K562 (cell line): ENCODE results near the gene LIPN. TPM values are rescaled to one million over a fixed set of nuclear protein-coding genes. Genes with fewer than 3 reads are reported as not detected.

Source experiments
- ATAC-seq: fragments of 200-7000 bp; cut with Tn5 transposase; 3 replicates; pipeline ENCODE4 v1.9.1; 2020; ENCODE audit warnings: moderate library complexity
- BruUV-seq: library from RNA; stranded (reverse); fragments of 400-500 nt; replicated peaks from 2 replicates; lab custom pipeline; 2021; lab: Mats Ljungman, UMichigan
- CTCF ChIA-PET: fragments of 300-600 bp; formaldehyde crosslinking; extraction: SDS; loops from one replicate; lab custom pipeline; 2021; ENCODE audit warnings: low intra/inter-chr PET ratio; lab: Yijun Ruan, JAX
- POLR2A ChIA-PET: fragments of 300-600, 350-650 bp; sonication (Branson Sonifier 250); formaldehyde crosslinking; extraction: SDS; loops from one replicate; lab custom pipeline; 2021; ENCODE audit warnings: antibody characterized with exemption, inconsistent platforms; lab: Yijun Ruan, JAX
- DNase-seq, 4 experiments: peaks; one replicate each; pipeline versions ENCODE4 v3.0.0 to v3.0.0-alpha.2; 2011 to 2018; ENCODE audit warnings: low spot score in 3 of 4, mixed read lengths in 3 of 4; ENCODE audit errors: extremely low read depth in 1 of 4
- FAIRE-seq: peaks from 2 replicates; lab custom pipeline; 2011; peaks lifted over from hg19 to GRCh38; lab: Jason Lieb, UNC
- H2AFZ ChIP-seq: 2 replicates; pipeline ENCODE4 v1.6.0; 2011; ENCODE audit warnings: low read depth, low read length, control low read depth, inconsistent platforms
- H3K27ac ChIP-seq: fragments of 200-600 bp; 3 replicates; pipeline ENCODE4 v1.8.0; 2011; ENCODE audit warnings: low read depth, mild to moderate bottlenecking, control low read depth, inconsistent platforms, low read length, moderate library complexity, mixed read lengths; ENCODE audit errors: extremely low read depth
- H3K27me3 ChIP-seq, 2 experiments: fragments of 300-600 bp in 1 of 2; 2 replicates in 1 of 2; 3 replicates in 1 of 2; pipeline versions ENCODE4 v1.6.0 to v1.8.0; 2011; ENCODE audit warnings: inconsistent platforms in 2 of 2, low read length in 2 of 2, mild to moderate bottlenecking in 1 of 2, mixed read lengths in 1 of 2, moderate library complexity in 1 of 2; ENCODE audit not compliant: control insufficient read depth in 2 of 2, insufficient read depth in 2 of 2
- H3K36me3 ChIP-seq: fragments of 300-600 bp; 3 replicates; pipeline ENCODE4 v1.8.0; 2011; ENCODE audit warnings: mild to moderate bottlenecking, low read length, inconsistent platforms; ENCODE audit not compliant: control insufficient read depth, insufficient read depth
- H3K4me1 ChIP-seq, 2 experiments: fragments of 200-600 bp in 1 of 2; replicated peaks in 1 of 2; 2 replicates in 1 of 2; 3 replicates in 1 of 2; pipeline versions ENCODE4 v1.5.1 to v1.8.0; 2011; ENCODE audit warnings: inconsistent platforms in 2 of 2, low read length in 2 of 2, mild to moderate bottlenecking in 1 of 2, mixed read lengths in 1 of 2, moderate library complexity in 1 of 2; ENCODE audit not compliant: control insufficient read depth in 2 of 2, insufficient read depth in 2 of 2
- H3K4me2 ChIP-seq: 2 replicates; pipeline ENCODE4 v1.6.1; 2011; ENCODE audit warnings: low read length, control low read depth, inconsistent platforms, mixed read lengths; ENCODE audit not compliant: insufficient read depth
- H3K4me3 ChIP-seq: fragments of 200-600 bp; sonication (generic), shearing (Covaris generic); 2 replicates; pipeline ENCODE4 v1.5.1; 2016; ENCODE audit warnings: control low read depth, inconsistent platforms
- H3K79me2 ChIP-seq: fragments of 200-600 bp; 3 replicates; pipeline ENCODE4 v1.8.0; 2011; ENCODE audit warnings: low read length, inconsistent platforms; ENCODE audit not compliant: control insufficient read depth, insufficient read depth
- H3K9ac ChIP-seq, 2 experiments: 2 replicates each; pipeline versions ENCODE4 v1.6.0 to v1.6.1; 2011; ENCODE audit warnings: low read depth in 2 of 2, low read length in 2 of 2, control low read depth in 1 of 2, inconsistent platforms in 1 of 2, mild to moderate bottlenecking in 1 of 2, mixed read lengths in 1 of 2; ENCODE audit not compliant: insufficient read depth in 1 of 2
- H3K9me1 ChIP-seq: one replicate; pipeline ENCODE4 v1.6.0; 2011; ENCODE audit warnings: inconsistent platforms, mild to moderate bottlenecking, low read length, moderate library complexity; ENCODE audit not compliant: control insufficient read depth, insufficient read depth
- H3K9me3 ChIP-seq: replicated peaks from 2 replicates; pipeline ENCODE4 v1.5.1; 2011; ENCODE audit warnings: low read depth, low read length, inconsistent platforms; ENCODE audit not compliant: control insufficient read depth, insufficient read depth
- H4K20me1 ChIP-seq: replicated peaks from 2 replicates; pipeline ENCODE4 v1.6.1; 2011; ENCODE audit warnings: low read length, inconsistent platforms, mixed read lengths; ENCODE audit not compliant: control insufficient read depth, insufficient read depth
- JUNB ChIP-seq: fragments of 450-650 bp; formaldehyde crosslinking; conservative IDR thresholded peaks from 2 replicates; pipeline ENCODE4 v1.4.0; 2020; ENCODE audit warnings: mild to moderate bottlenecking
- KLF13 ChIP-seq: fragments of 450-650 bp; IDR thresholded peaks from 2 replicates; pipeline ENCODE4 v1.6.1; 2016; ENCODE audit warnings: missing genetic modification characterization, low read depth, mild to moderate bottlenecking, missing compliant biosample characterization, moderate library complexity, borderline replicate concordance
- RNF2 ChIP-seq: sonication (generic); IDR thresholded peaks from 2 replicates; pipeline ENCODE4 v1.6.1; 2016
- SMAD1 ChIP-seq: fragments of 150-350 bp; IDR thresholded peaks from 2 replicates; pipeline ENCODE4 v1.6.1; 2014; ENCODE audit warnings: low read length, low read depth; ENCODE audit not compliant: partially characterized antibody
- SP2 ChIP-seq: IDR thresholded peaks from 2 replicates; pipeline ENCODE4 v1.6.1; 2011; ENCODE audit warnings: mild to moderate bottlenecking, low read depth, low read length, moderate library complexity; ENCODE audit not compliant: poor library complexity, severe bottlenecking; ENCODE audit errors: extremely low read depth
- SRF ChIP-seq, 2 experiments: fragments of 250-450, 450-650 bp in 1 of 2; sonication (Bioruptor Pico) in 1 of 2; sonication (generic) in 1 of 2; formaldehyde crosslinking; IDR thresholded peaks; 2 replicates each; pipeline versions ENCODE4 v1.5.0 to v1.5.1; 2020 to 2022; ENCODE audit warnings: mild to moderate bottlenecking in 1 of 2, missing genetic modification reagents in 1 of 2
- TEAD4 ChIP-seq, 2 experiments: sonication (generic) in 1 of 2; formaldehyde crosslinking in 1 of 2; IDR thresholded peaks; 2 replicates each; pipeline versions ENCODE4 v1.6.1 to v1.8.0; 2012 to 2022; ENCODE audit warnings: borderline replicate concordance in 1 of 2, inconsistent platforms in 1 of 2, low read length in 1 of 2, mild to moderate bottlenecking in 1 of 2, missing genetic modification reagents in 1 of 2
- XRCC5 ChIP-seq: fragments of 200-400 bp; formaldehyde crosslinking; IDR thresholded peaks from 2 replicates; pipeline ENCODE4 v1.6.1; 2017; ENCODE audit warnings: low read depth, mild to moderate bottlenecking, low read length
- ZNF121 ChIP-seq: sonication (generic); formaldehyde crosslinking; conservative IDR thresholded peaks from 2 replicates; pipeline ENCODE4 v1.8.0; 2022; ENCODE audit warnings: missing genetic modification reagents
- ZNF408 ChIP-seq: fragments of 250-450 bp; sonication (Bioruptor Pico); IDR thresholded peaks from 2 replicates; pipeline ENCODE4 v1.4.0; 2020; ENCODE audit warnings: low read depth, mild to moderate bottlenecking, moderate library complexity
- in situ Hi-C: fragments of 300-500 bp; cut with MboI; formaldehyde crosslinking; loops from 4 replicates; pipeline ENCODE4 v1.15.0; 2018; ENCODE audit warnings: inconsistent platforms, mixed read lengths
- intact Hi-C: fragments of 100-400 bp; cut with micrococcal nuclease; formaldehyde crosslinking; loops from 2 replicates; pipeline ENCODE4 v1.14.2; 2022
- polyA plus RNA-seq, 8 experiments: library from polyadenylated mRNA; depleted of rRNA in 4 of 8; stranded (reverse) in 5 of 8; unstranded in 3 of 8; fragments of >200 nt; fragmentation: Nextera tagmentation in 2 of 8; fragmentation: Illumina TruSeq in 1 of 8; extraction: Ambion mirVana in 2 of 8; extraction: Trizol in 1 of 8; gene quantifications; 2 replicates each; pipeline versions ENCODE4 v1.2.1 to v1.2.3, GENCODE V29; 2011 to 2014; ENCODE audit warnings: inconsistent platforms in 1 of 8, missing spikeins in 1 of 8
- total RNA-seq, 7 experiments: library from RNA; depleted of rRNA in 6 of 7; stranded (reverse); fragments of >200 nt in 6 of 7; fragmentation: Illumina TruSeq in 2 of 7; extraction: Trizol in 2 of 7; gene quantifications; 2 replicates each; pipeline versions ENCODE4 v1.2.1 to v1.2.3, GENCODE V29; 2011 to 2021; ENCODE audit warnings: low replicate concordance in 1 of 7
- TF ChIP-seq, protein P1 (sequence below), 2 experiments: fragments of 450-650 bp in 1 of 2; sonication (generic) in 1 of 2; formaldehyde crosslinking in 1 of 2; IDR thresholded peaks; 2 replicates each; pipeline versions ENCODE4 v1.7.1 to v1.9.0; 2016 to 2022; ENCODE audit warnings: inconsistent platforms in 1 of 2, mild to moderate bottlenecking in 1 of 2, missing genetic modification reagents in 1 of 2

LIPN gene
- total and polyA plus RNA-seq, 9 of the 15 experiments (the other 6 are each of a cell fraction or from before 2014, with no cell fraction given) = not detected

DNA sequence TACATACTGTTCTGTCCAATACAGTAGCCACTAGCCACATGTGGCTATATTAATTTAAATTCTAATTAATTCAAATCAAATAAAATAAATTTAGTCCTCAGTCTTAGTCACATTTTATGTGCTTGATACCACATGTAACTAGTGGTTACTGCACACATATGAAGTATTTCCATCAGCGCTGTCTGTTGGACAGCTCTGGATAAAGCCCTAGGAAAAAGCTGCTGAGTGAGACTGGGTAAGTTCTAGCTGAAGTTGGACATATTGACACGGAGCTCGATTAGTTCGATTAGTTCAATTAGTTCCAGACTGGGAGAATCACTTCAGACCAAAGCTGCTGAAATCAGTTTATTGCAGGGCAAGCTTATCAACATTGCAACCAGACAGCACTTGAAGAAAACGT, 27.6 kb downstream of the LIPN start (continued):
- TF ChIP-seq ZNF121 = no peak

DNA sequence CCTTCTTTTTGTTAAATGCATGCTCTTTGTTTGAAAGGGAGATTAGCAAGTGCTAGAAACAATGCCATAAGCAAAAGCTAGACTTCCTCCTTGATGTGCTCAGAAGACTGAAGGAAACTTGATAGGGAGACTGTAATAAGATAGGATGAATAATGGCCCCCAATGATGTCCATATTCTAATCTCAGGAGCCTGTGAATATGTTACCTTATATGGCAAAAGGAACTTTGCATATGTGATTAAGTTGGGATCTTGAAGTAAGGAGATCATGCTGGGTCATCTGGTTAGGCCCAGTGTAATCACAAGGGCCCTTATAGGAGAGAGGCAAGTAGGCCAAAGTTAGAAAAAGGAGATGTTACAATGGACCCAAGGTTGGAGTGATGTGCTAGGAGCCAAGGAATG, 29.1 kb downstream of the LIPN start:
- Histone ChIP-seq H3K9me3 (no peaks in the 10 kb centered on the region), H3K9ac (no peak overlapping the region), H3K4me1 (no peaks in the 10 kb centered on the region), H2AFZ (no peak overlapping the region), H4K20me1 (no peaks in the 10 kb centered on the region), H3K4me2 (no peak overlapping the region), H3K9me1 (no peaks in the 10 kb centered on the region), H3K36me3 (no peaks in the 10 kb centered on the region), H3K79me2 (no peaks in the 10 kb centered on the region), H3K4me3 (no peak overlapping the region), H3K27me3 (no peaks in the 10 kb centered on the region), H3K27ac (no peak overlapping the region)
- FAIRE-seq (no peak), DNase-seq (no peak), ATAC-seq (no peak)
- POLR2A ChIA-PET = no interaction called here
- in situ Hi-C loops (no loop called here), intact Hi-C loops (no loop called here)
- CTCF ChIA-PET = no interaction called here
- no TSS peak for BruUV-seq
- TF ChIP-seq JUNB (CRISPR knock-in tag) (no peak), SMAD1 (no peak), RNF2 (no peak), XRCC5 (no peak), SP2 (no peak), TEAD4 (IDR thresholded peaks at IDR 0.05; ENCODE audit: low read length) (no peak), TEAD4 (CRISPR knock-in tag; IDR thresholded peaks at IDR 0.05; ENCODE audit: borderline replicate concordance) (no peak), SRF (CRISPR knock-in tag; IDR thresholded peaks at IDR 0.05) (no peak), ZNF408 (CRISPR knock-in tag) (no peak), KLF13 (tag) (no peak)
- TF ChIP-seq, protein P1, sequence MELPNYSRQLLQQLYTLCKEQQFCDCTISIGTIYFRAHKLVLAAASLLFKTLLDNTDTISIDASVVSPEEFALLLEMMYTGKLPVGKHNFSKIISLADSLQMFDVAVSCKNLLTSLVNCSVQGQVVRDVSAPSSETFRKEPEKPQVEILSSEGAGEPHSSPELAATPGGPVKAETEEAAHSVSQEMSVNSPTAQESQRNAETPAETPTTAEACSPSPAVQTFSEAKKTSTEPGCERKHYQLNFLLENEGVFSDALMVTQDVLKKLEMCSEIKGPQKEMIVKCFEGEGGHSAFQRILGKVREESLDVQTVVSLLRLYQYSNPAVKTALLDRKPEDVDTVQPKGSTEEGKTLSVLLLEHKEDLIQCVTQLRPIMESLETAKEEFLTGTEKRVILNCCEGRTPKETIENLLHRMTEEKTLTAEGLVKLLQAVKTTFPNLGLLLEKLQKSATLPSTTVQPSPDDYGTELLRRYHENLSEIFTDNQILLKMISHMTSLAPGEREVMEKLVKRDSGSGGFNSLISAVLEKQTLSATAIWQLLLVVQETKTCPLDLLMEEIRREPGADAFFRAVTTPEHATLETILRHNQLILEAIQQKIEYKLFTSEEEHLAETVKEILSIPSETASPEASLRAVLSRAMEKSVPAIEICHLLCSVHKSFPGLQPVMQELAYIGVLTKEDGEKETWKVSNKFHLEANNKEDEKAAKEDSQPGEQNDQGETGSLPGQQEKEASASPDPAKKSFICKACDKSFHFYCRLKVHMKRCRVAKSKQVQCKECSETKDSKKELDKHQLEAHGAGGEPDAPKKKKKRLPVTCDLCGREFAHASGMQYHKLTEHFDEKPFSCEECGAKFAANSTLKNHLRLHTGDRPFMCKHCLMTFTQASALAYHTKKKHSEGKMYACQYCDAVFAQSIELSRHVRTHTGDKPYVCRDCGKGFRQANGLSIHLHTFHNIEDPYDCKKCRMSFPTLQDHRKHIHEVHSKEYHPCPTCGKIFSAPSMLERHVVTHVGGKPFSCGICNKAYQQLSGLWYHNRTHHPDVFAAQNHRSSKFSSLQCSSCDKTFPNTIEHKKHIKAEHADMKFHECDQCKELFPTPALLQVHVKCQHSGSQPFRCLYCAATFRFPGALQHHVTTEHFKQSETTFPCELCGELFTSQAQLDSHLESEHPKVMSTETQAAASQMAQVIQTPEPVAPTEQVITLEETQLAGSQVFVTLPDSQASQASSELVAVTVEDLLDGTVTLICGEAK (IDR thresholded peaks at IDR 0.05) = no peak
- TF ChIP-seq, protein P1 (CRISPR knock-in tag; IDR thresholded peaks at IDR 0.05) = no peak
